CD4-positive, alpha-beta T cell treated with Interferon gamma for 1 hour (primary cell): Measurements from ENCODE around the gene FAM227A.

Experiments
- DNase-seq: peaks from one replicate; pipeline ENCODE4 v3.0.0-alpha.2; 2020

The FAM227A gene

DNA sequence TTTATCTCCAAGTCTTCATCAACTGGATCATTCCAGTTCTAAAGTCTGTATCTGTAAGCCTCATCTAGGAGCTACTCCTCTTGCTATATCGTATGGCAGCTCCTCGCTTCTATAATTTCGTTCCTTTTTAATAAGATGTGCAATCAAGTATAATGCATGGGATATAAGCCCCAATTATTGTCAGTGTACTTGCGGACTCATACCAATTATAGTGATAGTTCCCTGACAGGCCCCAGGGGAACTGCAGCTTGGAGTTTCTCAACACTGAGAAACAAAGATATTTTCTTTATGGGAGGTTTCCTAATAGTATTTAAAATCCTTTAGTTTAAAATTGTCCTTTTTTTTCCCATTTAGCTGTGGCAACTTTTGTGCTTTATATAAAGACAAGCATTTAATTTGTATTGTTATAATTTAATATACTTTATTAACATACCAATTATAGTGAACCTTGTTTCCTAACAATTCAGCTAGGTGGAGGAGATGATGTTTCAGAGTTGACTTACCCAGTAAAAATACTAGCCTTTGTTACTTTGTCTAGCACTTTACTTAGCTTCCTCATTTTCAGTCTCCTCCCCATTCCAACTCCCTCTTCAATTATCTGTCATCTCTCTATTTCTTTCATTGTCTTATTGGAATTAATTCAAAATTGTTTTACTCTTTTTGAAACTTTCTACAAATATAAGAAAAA, 124.8 kb downstream of the FAM227A start:
- no peak for DNase-seq
